PC-9 (cell line): ENCODE measurements around the gene SCNN1B.

Experiments used
- CTCF ChIP-seq: fragments of 200-600 bp; sonication (generic); conservative IDR thresholded peaks from 2 replicates; pipeline ENCODE4 v1.6.1; 2017; ENCODE audit warnings: mixed run types, antibody characterized with exemption, mild to moderate bottlenecking, moderate library complexity
- EZH2 ChIP-seq: fragments of 200-600 bp; sonication (generic); IDR thresholded peaks from 2 replicates; pipeline ENCODE4 v1.8.0; 2017; ENCODE audit warnings: antibody characterized with exemption, low read depth

DNA sequence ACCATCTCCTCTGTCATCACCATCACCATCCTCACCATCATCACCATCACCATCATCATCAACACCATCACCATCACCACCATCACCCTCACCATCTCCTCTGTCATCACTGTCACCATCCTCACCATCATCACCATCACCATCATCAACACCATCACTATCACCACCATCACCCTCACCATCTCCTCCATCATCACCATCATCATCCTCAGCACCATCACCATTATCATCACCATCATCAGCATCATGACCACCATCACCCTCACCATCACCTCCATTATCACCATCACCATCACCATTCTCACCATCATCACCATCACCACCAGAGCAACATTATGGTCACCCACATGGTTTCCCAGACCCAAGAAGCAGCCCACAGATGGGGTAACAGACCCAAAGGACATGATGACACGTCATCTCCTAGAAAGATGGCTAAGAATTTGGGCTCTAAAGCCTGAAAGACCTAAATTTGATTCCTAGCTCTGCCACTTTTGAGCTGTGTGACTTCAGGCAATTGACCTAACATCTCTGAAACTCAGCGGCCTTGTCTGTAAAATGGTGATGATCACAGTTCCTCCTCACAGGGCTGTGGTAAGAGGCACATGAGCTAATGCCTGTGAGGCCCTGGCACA is 14.6 kb downstream of the SCNN1B start:
- TF ChIP-seq CTCF (no peak), EZH2 (no peak)
